Activated CD4-positive, CD25-positive, alpha-beta regulatory T cell treated with anti-CD3 and anti-CD28 coated beads, Interleukin-2, amount 50 U/mL, for 24 hours (primary cell): ENCODE data around the gene HAO2.

Experiments
- ATAC-seq, 2 donors: fragments of 150-1000 bp; cut with Tn5 transposase; one replicate each; pipeline ENCODE4 v1.10.0; 2021; ENCODE audit warnings: mild to moderate bottlenecking in 1 of 2, moderate library complexity in 1 of 2

The HAO2 gene

GRCh38 chr1:119442756-119443155, 74.2 kb downstream of the HAO2 start:
- no peak for ATAC-seq
